ENCODE measurements around the gene NTN5. TPM values are rescaled to one million over a fixed set of nuclear protein-coding genes. Genes with fewer than 3 reads are reported as not detected.

Gene NTN5
- total and polyA plus RNA-seq, 10 of the 15 experiments (the other 5 are each of a cell fraction or from before 2014, with no cell fraction given): 0.07 to 0.22 TPM; not detected in 8

GRCh38 chr19:48720613-48721296 is 47.9 kb upstream of the NTN5 start (continued):
- TF ChIP-seq, protein P1, sequence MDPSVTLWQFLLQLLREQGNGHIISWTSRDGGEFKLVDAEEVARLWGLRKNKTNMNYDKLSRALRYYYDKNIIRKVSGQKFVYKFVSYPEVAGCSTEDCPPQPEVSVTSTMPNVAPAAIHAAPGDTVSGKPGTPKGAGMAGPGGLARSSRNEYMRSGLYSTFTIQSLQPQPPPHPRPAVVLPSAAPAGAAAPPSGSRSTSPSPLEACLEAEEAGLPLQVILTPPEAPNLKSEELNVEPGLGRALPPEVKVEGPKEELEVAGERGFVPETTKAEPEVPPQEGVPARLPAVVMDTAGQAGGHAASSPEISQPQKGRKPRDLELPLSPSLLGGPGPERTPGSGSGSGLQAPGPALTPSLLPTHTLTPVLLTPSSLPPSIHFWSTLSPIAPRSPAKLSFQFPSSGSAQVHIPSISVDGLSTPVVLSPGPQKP (IDR thresholded peaks at IDR 0.05; ENCODE audit: low read depth, low read length): 0 out of 2 replicates have a peak, but pooled peaks have one; percentile 16
- 0 out of 2 replicates have a peak, but pooled peaks have one; percentile 42 for TF ChIP-seq ATF7 (IDR thresholded peaks at IDR 0.05; ENCODE audit: low read depth)
- peak; percentile 84 for TF ChIP-seq CREB1 (IDR thresholded peaks at IDR 0.05; ENCODE audit: low read depth)
- no peak for TF ChIP-seq SPI1 (IDR thresholded peaks at IDR 0.05; ENCODE audit: borderline replicate concordance, insufficient read depth, low read depth, low read length)
- TF ChIP-seq ZBTB11 (CRISPR knock-in tag; IDR thresholded peaks at IDR 0.05): no peak
- no peak for TF ChIP-seq MEF2B (IDR thresholded peaks at IDR 0.05; ENCODE audit: partially characterized antibody, poor library complexity, severe bottlenecking)
- peak; percentile 95 for TF ChIP-seq CHD2 (IDR thresholded peaks at IDR 0.05; ENCODE audit: borderline replicate concordance, low read depth, low read length)
- TF ChIP-seq NFYA (IDR thresholded peaks at IDR 0.05; ENCODE audit: borderline replicate concordance, low read depth, low read length): peak; percentile 60
- TF ChIP-seq CBX5 (IDR thresholded peaks at IDR 0.05; ENCODE audit: low read depth): no peak
- peak; percentile 81 for TF ChIP-seq SREBF1 (IDR thresholded peaks at IDR 0.05; ENCODE audit: low read length)
- no peak for TF ChIP-seq RBBP5 (conservative IDR thresholded peaks at IDR 0.05)
- peak; percentile 84 for TF ChIP-seq IRF3 (IDR thresholded peaks at IDR 0.05)
- TF ChIP-seq MLLT1 (IDR thresholded peaks at IDR 0.05): 0 out of 2 replicates have a peak, but pooled peaks have one; percentile 22
- TF ChIP-seq, protein P2, sequence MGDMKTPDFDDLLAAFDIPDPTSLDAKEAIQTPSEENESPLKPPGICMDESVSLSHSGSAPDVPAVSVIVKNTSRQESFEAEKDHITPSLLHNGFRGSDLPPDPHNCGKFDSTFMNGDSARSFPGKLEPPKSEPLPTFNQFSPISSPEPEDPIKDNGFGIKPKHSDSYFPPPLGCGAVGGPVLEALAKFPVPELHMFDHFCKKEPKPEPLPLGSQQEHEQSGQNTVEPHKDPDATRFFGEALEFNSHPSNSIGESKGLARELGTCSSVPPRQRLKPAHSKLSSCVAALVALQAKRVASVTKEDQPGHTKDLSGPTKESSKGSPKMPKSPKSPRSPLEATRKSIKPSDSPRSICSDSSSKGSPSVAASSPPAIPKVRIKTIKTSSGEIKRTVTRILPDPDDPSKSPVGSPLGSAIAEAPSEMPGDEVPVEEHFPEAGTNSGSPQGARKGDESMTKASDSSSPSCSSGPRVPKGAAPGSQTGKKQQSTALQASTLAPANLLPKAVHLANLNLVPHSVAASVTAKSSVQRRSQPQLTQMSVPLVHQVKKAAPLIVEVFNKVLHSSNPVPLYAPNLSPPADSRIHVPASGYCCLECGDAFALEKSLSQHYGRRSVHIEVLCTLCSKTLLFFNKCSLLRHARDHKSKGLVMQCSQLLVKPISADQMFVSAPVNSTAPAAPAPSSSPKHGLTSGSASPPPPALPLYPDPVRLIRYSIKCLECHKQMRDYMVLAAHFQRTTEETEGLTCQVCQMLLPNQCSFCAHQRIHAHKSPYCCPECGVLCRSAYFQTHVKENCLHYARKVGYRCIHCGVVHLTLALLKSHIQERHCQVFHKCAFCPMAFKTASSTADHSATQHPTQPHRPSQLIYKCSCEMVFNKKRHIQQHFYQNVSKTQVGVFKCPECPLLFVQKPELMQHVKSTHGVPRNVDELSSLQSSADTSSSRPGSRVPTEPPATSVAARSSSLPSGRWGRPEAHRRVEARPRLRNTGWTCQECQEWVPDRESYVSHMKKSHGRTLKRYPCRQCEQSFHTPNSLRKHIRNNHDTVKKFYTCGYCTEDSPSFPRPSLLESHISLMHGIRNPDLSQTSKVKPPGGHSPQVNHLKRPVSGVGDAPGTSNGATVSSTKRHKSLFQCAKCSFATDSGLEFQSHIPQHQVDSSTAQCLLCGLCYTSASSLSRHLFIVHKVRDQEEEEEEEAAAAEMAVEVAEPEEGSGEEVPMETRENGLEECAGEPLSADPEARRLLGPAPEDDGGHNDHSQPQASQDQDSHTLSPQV (IDR thresholded peaks at IDR 0.05): no peak
- TF ChIP-seq SUZ12 (IDR thresholded peaks at IDR 0.05; ENCODE audit: unreplicated experiment): no peak
- TF ChIP-seq MYC (IDR thresholded peaks at IDR 0.05; ENCODE audit: insufficient read depth, insufficient read length, insufficient replicate concordance, low read length, severe bottlenecking): no peak
- no peak for TF ChIP-seq BACH1 (IDR thresholded peaks at IDR 0.05; ENCODE audit: borderline replicate concordance)
- no peak for TF ChIP-seq SMAD5 (IDR thresholded peaks at IDR 0.05; ENCODE audit: low read depth)

Data from GM12878 (cell line).